ENCODE measurements around the gene CARHSP1.
"Not testable (repeated sequence)": the region's sequence is repeated elsewhere in the genome, so short reads cannot be mapped to it uniquely, and the experiment has no call there.

CARHSP1 gene

GRCh38 chr16:8845699-8846298, 23.0 kb downstream of the CARHSP1 start:
- no peak overlapping the region for H3K4me3 Mint-ChIP-seq
- H3K36me3 Mint-ChIP-seq (ENCODE audit: low read depth): peaks cover 43% of the 10 kb centered on the region
- H3K27me3 Mint-ChIP-seq: no peaks in the 10 kb centered on the region
- H3K27ac Mint-ChIP-seq: no peak overlapping the region
- peaks cover 17% of the 10 kb centered on the region for H3K4me1 Mint-ChIP-seq (ENCODE audit: low read depth)
- no peaks in the 10 kb centered on the region for H3K9me3 Mint-ChIP-seq

- H3K9me3 Mint-ChIP-seq; H3K4me3 Mint-ChIP-seq; H3K27me3 Mint-ChIP-seq; H3K4me1 Mint-ChIP-seq (ENCODE audit: low read depth); H3K27ac Mint-ChIP-seq: not testable (repeated sequence)
- H3K36me3 Mint-ChIP-seq (ENCODE audit: low read depth): peaks cover 22% of the 10 kb centered on the region
These were observed 25.5 kb downstream of the CARHSP1 start for GRCh38 chr16:8843296-8843695.

GRCh38 chr16:8842016-8842415, 26.8 kb downstream of the CARHSP1 start:
- not testable (repeated sequence) for H3K9me3 Mint-ChIP-seq; H3K4me3 Mint-ChIP-seq; H3K4me1 Mint-ChIP-seq (ENCODE audit: low read depth); H3K27me3 Mint-ChIP-seq
- Mint-ChIP-seq H3K27ac (peak overlapping the region; percentile 4), H3K36me3 (ENCODE audit: low read depth) (peaks cover 22% of the 10 kb centered on the region)

- H3K27ac Mint-ChIP-seq; H3K27me3 Mint-ChIP-seq; H3K9me3 Mint-ChIP-seq; H3K4me3 Mint-ChIP-seq; H3K4me1 Mint-ChIP-seq (ENCODE audit: low read depth): not testable (repeated sequence)
- peaks cover 11% of the 10 kb centered on the region for H3K36me3 Mint-ChIP-seq (ENCODE audit: low read depth)
These were observed 31.2 kb downstream of the CARHSP1 start for GRCh38 chr16:8837594-8837993.

- H3K27ac Mint-ChIP-seq, H3K27me3 Mint-ChIP-seq, H3K4me3 Mint-ChIP-seq, H3K9me3 Mint-ChIP-seq: not testable (repeated sequence)
- Mint-ChIP-seq H3K36me3 (ENCODE audit: low read depth) (peaks cover 14% of the 10 kb centered on the region), H3K4me1 (ENCODE audit: low read depth) (peaks cover 10% of the 10 kb centered on the region)
These were observed 32.0 kb downstream of the CARHSP1 start for GRCh38 chr16:8836797-8837196.

GRCh38 chr16:8832717-8833105, 36.1 kb downstream of the CARHSP1 start:
- H3K4me3 Mint-ChIP-seq: no peak overlapping the region
- peaks cover 54% of the 10 kb centered on the region for H3K36me3 Mint-ChIP-seq (ENCODE audit: low read depth)
- H3K9me3 Mint-ChIP-seq: no peaks in the 10 kb centered on the region
- peaks cover 10% of the 10 kb centered on the region for H3K4me1 Mint-ChIP-seq (ENCODE audit: low read depth)
- H3K27ac Mint-ChIP-seq: peak overlapping the region; percentile 11
- H3K27me3 Mint-ChIP-seq: no peaks in the 10 kb centered on the region

GRCh38 chr16:8831871-8832716, 36.7 kb downstream of the CARHSP1 start:
- peaks cover 10% of the 10 kb centered on the region for H3K4me1 Mint-ChIP-seq (ENCODE audit: low read depth)
- no peak overlapping the region for H3K4me3 Mint-ChIP-seq
- H3K36me3 Mint-ChIP-seq (ENCODE audit: low read depth): peaks cover 54% of the 10 kb centered on the region
- H3K9me3 Mint-ChIP-seq: no peaks in the 10 kb centered on the region
- H3K27ac Mint-ChIP-seq: peak overlapping the region; percentile 26
- H3K27me3 Mint-ChIP-seq: no peaks in the 10 kb centered on the region

- no peak overlapping the region for H3K4me3 Mint-ChIP-seq
- no peak overlapping the region for H3K27ac Mint-ChIP-seq
- peaks cover 10% of the 10 kb centered on the region for H3K4me1 Mint-ChIP-seq (ENCODE audit: low read depth)
- no peaks in the 10 kb centered on the region for H3K9me3 Mint-ChIP-seq
- no peaks in the 10 kb centered on the region for H3K27me3 Mint-ChIP-seq
- H3K36me3 Mint-ChIP-seq (ENCODE audit: low read depth): peaks cover 61% of the 10 kb centered on the region
These were observed 37.4 kb downstream of the CARHSP1 start for GRCh38 chr16:8831450-8831849.

- no peak overlapping the region for H3K27ac Mint-ChIP-seq
- no peaks in the 10 kb centered on the region for H3K27me3 Mint-ChIP-seq
- H3K9me3 Mint-ChIP-seq: no peaks in the 10 kb centered on the region
- peaks cover 73% of the 10 kb centered on the region for H3K36me3 Mint-ChIP-seq (ENCODE audit: low read depth)
- H3K4me3 Mint-ChIP-seq: no peak overlapping the region
- H3K4me1 Mint-ChIP-seq (ENCODE audit: low read depth): peaks cover 8% of the 10 kb centered on the region
These were observed 40.2 kb downstream of the CARHSP1 start for GRCh38 chr16:8828541-8829165.

GRCh38 chr16:8826278-8826879, 42.4 kb downstream of the CARHSP1 start:
- H3K27me3 Mint-ChIP-seq: no peaks in the 10 kb centered on the region
- peaks cover 73% of the 10 kb centered on the region for H3K36me3 Mint-ChIP-seq (ENCODE audit: low read depth)
- H3K4me3 Mint-ChIP-seq: no peak overlapping the region
- H3K27ac Mint-ChIP-seq: no peak overlapping the region
- no peaks in the 10 kb centered on the region for H3K9me3 Mint-ChIP-seq
- no peaks in the 10 kb centered on the region for H3K4me1 Mint-ChIP-seq (ENCODE audit: low read depth)

GRCh38 chr16:8822403-8822802, 46.4 kb downstream of the CARHSP1 start:
- no peaks in the 10 kb centered on the region for H3K27me3 Mint-ChIP-seq
- no peak overlapping the region for H3K27ac Mint-ChIP-seq
- H3K4me3 Mint-ChIP-seq: no peak overlapping the region
- no peaks in the 10 kb centered on the region for H3K4me1 Mint-ChIP-seq (ENCODE audit: low read depth)
- peaks cover 70% of the 10 kb centered on the region for H3K36me3 Mint-ChIP-seq (ENCODE audit: low read depth)
- H3K9me3 Mint-ChIP-seq: no peaks in the 10 kb centered on the region

GRCh38 chr16:8819411-8820034, 49.3 kb downstream of the CARHSP1 start:
- H3K27me3 Mint-ChIP-seq: no peaks in the 10 kb centered on the region
- H3K4me3 Mint-ChIP-seq: no peak overlapping the region
- no peak overlapping the region for H3K27ac Mint-ChIP-seq
- peaks cover 19% of the 10 kb centered on the region for H3K4me1 Mint-ChIP-seq (ENCODE audit: low read depth)
- H3K9me3 Mint-ChIP-seq: no peaks in the 10 kb centered on the region
- H3K36me3 Mint-ChIP-seq (ENCODE audit: low read depth): peaks cover 79% of the 10 kb centered on the region

GRCh38 chr16:8818504-8819270, 50.1 kb downstream of the CARHSP1 start:
- peak overlapping the region; percentile 42 for H3K27ac Mint-ChIP-seq
- H3K4me1 Mint-ChIP-seq (ENCODE audit: low read depth): peaks cover 27% of the 10 kb centered on the region
- peaks cover 78% of the 10 kb centered on the region for H3K36me3 Mint-ChIP-seq (ENCODE audit: low read depth)
- no peak overlapping the region for H3K4me3 Mint-ChIP-seq
- no peaks in the 10 kb centered on the region for H3K9me3 Mint-ChIP-seq
- no peaks in the 10 kb centered on the region for H3K27me3 Mint-ChIP-seq

GRCh38 chr16:8816967-8817655, 51.7 kb downstream of the CARHSP1 start:
- Mint-ChIP-seq H3K27ac (peak overlapping the region; percentile 45), H3K4me1 (ENCODE audit: low read depth) (peaks cover 35% of the 10 kb centered on the region), H3K9me3 (no peaks in the 10 kb centered on the region), H3K36me3 (ENCODE audit: low read depth) (peaks cover 80% of the 10 kb centered on the region), H3K4me3 (no peak overlapping the region), H3K27me3 (no peaks in the 10 kb centered on the region)

All from stimulated activated naive CD8-positive, alpha-beta T cell treated with anti-CD3 and anti-CD28 coated beads, Interleukin-15, Interleukin-2, amounts not matched to agents 100 ng/mL and 50 ng/mL, for 24 hours (primary cell).